ENCODE data around the gene GALNT11.

DNA sequence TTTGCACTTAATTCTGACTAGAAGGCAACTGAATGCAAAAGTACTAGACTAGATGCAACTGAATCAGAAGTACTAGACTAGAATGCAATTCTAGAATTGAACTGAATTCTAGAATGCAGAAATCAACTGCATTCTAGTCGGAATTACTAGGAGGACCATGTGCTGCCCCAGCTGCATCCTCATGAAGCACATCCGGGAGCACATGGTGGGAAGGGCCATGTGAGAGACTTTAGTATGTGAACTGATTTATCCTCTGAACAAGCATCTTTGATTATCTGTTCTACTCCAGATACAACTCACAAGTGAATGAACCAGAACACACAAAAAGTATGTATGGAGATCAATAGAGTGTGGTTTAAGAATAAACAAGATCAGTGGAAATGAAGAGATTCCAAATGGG lies 115.1 kb downstream of the GALNT11 start:
- TF ChIP-seq, protein P1, sequence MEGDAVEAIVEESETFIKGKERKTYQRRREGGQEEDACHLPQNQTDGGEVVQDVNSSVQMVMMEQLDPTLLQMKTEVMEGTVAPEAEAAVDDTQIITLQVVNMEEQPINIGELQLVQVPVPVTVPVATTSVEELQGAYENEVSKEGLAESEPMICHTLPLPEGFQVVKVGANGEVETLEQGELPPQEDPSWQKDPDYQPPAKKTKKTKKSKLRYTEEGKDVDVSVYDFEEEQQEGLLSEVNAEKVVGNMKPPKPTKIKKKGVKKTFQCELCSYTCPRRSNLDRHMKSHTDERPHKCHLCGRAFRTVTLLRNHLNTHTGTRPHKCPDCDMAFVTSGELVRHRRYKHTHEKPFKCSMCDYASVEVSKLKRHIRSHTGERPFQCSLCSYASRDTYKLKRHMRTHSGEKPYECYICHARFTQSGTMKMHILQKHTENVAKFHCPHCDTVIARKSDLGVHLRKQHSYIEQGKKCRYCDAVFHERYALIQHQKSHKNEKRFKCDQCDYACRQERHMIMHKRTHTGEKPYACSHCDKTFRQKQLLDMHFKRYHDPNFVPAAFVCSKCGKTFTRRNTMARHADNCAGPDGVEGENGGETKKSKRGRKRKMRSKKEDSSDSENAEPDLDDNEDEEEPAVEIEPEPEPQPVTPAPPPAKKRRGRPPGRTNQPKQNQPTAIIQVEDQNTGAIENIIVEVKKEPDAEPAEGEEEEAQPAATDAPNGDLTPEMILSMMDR (IDR thresholded peaks at IDR 0.05) = no peak
- TF ChIP-seq POLR2A (IDR thresholded peaks at IDR 0.05) = no peak
- TF ChIP-seq POLR2AphosphoS5 (IDR thresholded peaks at IDR 0.05) = no peak
- no peak for TF ChIP-seq EP300 (IDR thresholded peaks at IDR 0.05)

Data from sigmoid colon (tissue), 4 donors.